Amniotic stem cell (primary cell): ENCODE results near the gene PARP1.

ENCODE experiments used
- DNase-seq: peaks from one replicate; lab custom pipeline; 2025; lab: John Stamatoyannopoulos, UW

Gene PARP1

GRCh38 chr1:226405411-226405988 lies 2.4 kb downstream of the PARP1 start:
- no peak for DNase-seq

- no peak for DNase-seq
Measured at GRCh38 chr1:226404904-226405222, 3.0 kb downstream of the PARP1 start.

- no peak for DNase-seq
Measured at GRCh38 chr1:226404063-226404903, 3.6 kb downstream of the PARP1 start.

DNA sequence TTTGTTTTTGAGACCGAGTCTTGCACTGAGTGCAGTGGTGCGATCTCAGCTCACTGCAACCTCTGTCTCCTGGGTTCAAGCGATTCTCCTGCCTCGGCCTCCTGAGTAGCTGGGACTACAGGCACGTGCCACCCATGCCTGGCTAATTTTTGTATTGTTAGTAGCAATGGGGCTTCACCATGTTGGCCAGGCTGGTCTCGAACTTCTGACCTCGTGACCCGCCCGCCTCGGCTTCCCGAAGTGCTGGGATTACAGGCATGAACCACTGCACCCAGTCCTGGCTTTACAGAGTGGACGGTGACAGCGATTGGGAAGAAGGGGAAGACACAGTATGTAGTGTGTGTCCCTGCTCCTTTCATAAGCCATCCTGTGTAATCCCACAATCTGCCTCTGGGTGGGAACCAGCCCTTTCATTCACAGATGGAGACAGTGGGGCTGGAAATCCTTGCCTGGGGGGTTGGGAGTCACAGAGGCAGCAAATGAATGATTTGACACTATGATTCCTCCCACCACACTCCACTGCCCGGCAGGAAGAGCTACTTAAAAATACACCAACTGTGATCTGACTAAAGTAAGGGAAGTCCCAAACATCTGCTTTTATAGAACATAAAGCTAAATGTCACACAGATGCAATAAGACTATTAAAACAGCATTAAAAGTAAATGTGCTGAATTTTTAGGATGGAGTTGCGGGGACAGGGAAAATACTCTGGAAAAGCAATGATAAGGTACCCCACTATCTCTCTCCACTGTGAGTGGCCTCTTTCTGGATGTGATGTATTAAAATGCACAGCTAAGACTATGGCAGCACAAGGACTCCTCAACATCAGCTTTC lies 4.5 kb downstream of the PARP1 start:
- no peak for DNase-seq

- DNase-seq, result no peak
Measured at GRCh38 chr1:226402739-226403165, 5.1 kb downstream of the PARP1 start.

DNA sequence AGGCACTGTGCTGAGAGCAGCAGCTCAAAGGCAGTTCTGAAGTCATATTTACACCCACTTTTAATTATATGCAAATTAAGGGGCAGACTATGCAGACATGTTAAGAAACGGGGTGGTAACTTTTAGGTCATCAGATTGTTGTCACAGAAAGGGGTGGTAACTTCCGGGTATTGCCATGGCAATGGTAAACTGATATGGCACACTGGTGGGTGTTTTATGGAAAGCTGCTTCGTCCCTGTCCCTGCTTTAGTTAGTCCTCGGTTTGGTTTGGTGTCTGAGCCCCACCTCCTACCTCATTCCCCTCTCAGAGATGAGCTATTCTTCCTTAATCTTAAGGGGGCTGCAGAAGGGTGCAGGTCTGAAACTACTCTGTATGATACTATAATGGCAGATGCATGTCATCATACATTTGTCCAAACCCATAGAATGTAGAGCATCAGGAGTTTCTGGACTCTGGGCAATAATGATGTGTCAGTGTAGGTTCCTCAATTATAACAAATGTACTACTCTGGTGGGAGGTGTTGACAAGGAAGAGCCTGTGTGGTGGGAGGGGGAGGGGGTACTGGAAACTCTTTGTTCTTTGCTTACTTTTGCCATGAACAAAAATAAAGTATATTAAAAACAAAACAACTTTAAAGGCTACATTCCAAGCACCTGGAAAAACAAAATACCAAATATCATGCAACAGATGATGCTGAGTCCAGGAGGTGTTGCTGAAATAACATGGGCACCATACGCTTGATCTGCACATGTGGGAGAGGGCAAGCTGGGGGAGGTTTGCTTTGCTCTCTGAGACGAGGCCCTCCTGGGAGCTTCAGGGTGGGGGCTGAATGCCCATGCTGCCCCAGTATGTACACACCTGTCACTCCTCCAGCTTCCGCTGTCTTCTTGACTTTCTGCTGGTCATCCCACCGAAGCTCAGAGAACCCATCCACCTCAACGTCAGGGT lies 6.3 kb downstream of the PARP1 start:
- no peak for DNase-seq

- no peak for DNase-seq
Measured at GRCh38 chr1:226400519-226401354, 7.2 kb downstream of the PARP1 start.

DNA sequence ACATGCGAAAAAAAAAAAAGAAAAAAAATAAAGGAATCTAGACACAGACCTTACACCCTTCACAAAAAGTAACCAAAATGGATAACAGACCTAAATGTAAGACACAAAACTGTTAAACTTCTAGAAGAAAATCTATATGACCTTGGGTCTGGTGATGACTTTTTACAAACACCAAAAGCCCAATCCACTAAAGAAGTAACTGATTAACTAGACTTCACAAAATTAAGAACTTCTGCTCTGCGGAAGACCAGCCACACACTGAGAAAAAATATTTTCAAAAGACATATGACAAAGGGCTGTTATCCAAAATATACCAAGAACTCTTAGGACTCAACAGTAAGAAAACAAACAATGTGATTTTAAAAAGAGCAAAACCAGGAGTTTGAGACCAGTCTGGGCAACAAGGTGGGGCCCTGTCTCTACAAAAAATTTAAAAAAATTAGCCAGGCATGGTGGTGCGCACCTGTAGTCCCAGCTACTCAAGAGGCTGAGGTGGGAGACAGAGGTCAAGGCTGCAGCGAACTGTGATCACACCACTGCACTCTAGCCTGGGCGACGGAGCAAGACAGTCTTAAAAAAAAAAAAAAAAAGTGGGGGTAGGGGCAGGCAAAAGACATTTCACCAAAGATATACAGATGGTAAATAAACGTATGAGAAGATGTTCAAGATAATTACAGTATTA lies 9.8 kb downstream of the PARP1 start:
- no peak for DNase-seq

DNA sequence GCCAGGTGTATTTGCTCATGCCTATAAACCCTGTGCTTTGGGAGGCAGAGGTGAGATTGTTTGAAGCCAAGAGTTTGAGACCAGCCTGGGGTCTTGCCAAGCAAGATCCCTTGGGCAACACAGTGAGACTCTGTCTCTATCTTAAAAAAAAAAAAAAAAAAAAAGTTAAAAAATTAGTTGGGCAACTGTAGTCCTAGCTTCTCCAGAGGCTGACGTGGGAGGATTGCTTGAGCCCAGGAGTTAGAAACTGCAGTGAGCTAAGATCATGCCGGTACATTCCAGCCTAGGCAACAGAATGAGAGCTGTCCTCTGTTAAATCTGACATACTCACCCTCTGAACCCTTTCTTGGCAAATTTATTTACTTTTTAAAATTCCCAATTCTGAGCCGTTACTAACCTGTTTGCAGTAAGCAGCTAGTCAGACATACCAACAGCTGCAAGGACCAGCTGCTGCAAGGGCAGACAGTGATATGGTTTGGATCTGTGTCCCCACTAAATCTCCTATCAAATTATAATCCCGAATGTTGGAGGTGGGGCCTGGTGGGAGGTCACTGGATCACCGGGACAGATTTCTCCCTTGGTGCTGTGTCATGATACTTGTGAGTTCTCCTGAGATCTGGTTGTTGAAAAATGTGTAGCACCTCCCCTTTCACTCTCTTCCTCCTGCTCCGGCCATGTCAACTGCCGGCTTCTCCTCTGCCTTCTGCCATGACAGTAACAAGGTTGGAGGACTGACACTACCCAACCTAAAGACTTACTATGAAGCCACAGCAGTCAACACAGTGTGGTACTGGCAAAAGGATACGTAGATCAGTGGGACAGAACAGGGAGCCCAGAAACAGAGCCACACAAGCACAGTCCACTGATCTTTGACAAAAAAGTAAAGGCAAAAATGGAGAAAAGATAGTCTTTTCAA lies 10.6 kb downstream of the PARP1 start:
- no peak for DNase-seq

DNA sequence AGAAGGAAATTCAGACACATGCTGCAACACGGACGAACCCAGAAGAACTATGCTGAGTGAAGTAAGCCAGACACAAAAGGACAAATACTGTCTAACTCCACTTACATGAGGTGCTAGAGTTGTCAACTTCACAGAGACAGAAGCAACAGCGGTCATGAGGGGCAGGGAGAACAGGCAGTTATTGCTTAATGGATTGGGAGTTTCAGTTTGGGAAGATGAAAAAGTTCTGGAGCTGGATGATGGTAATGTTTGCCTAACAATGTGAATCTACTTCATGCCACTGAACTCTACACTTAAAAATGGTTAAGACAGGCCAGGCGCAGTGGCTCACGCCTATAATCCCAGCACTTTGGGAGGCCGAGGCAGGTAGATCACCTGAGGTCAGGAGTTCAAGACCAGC lies 12.1 kb downstream of the PARP1 start:
- DNase-seq, result no peak

DNA sequence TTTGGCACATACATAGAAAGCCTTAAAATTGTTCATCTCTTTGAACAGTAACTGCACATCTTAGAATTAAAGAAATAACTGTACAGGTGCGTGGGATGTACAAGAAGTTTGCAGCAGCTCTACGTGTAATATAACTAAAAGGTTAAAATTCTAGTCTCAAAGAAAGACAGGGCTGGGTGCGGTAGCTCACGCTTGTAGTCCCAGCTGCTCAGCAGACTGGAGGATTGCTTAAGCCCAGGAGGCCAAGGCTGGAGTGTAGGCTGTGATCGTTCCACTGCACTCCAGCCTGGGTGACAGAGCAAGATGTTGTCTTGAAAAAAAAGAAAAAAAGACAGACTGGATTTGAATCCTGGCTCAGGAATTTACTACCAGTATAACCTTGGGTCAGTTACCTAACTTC lies 13.4 kb downstream of the PARP1 start:
- no peak for DNase-seq

GRCh38 chr1:226390681-226391080 lies 17.2 kb downstream of the PARP1 start:
- no peak for DNase-seq

- DNase-seq, result no peak
Measured at GRCh38 chr1:226388131-226388530, 19.8 kb downstream of the PARP1 start.

GRCh38 chr1:226384717-226385116 lies 23.2 kb downstream of the PARP1 start:
- no peak for DNase-seq

DNA sequence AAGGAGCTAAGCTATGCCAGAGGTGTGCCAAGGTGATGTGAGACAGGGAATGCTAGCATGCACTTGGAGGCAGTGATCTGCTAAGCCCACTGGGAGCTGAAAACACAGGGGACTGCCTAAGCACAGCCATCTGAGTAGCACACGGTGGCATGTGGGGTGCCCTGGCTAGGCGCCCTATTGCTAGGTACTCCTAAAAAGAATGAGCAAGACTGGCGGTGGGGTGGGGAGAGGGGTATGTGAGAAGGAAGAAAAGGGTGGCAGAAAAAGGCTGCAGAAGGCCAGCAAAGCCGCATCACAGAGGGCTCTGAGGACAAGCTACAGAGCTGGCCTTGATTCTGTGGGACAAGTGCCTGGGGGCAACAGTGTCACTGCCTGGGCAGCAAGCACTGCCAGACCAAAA lies 23.9 kb downstream of the PARP1 start:
- no peak for DNase-seq

GRCh38 chr1:226382030-226382429 lies 25.9 kb downstream of the PARP1 start:
- no peak for DNase-seq

GRCh38 chr1:226381226-226381998 lies 26.5 kb downstream of the PARP1 start:
- no peak for DNase-seq

DNA sequence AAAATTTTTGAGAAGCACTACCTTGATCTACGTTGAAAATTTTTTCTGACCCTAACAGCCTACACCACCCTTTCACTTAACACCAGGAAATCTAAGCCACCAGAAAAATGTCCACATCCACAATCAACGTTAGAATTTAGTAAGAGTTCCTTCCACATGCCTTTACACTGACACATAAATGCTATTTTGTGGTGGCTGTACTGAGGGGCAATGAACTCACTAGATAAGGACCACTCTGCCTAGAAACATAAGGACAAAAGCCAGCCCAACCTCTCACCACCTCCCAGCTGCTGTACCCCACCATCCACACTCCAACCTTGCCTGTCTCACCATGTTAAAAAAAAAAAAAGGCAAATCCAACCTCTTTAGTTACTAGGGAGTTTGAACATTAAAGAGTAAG lies 29.8 kb downstream of the PARP1 start:
- no peak for DNase-seq
